ENCODE measurements around the gene PRX.

DNA sequence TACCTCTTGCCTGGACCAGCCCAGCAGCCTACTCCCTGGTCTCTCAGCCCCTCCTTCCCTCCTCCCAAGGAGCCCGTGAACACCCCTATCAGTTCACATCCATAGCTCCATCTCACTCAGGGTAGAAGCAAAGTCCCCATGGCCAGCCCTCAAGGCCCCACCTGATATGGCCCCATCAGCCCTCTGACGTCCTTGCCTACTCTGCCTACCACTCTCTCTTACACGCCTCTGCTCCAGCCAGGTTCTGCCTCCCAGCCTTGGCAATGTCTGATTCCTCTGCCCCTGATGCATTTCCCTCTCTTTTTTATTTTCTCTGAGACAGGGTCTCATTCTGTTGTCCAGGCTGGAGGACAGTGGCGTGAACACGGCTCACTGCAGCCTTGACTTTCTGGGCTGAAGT lies 38.8 kb upstream of the PRX start:
- no peak for TF ChIP-seq TAF1 (IDR thresholded peaks at IDR 0.05; ENCODE audit: low read depth)
- TF ChIP-seq, protein P1, sequence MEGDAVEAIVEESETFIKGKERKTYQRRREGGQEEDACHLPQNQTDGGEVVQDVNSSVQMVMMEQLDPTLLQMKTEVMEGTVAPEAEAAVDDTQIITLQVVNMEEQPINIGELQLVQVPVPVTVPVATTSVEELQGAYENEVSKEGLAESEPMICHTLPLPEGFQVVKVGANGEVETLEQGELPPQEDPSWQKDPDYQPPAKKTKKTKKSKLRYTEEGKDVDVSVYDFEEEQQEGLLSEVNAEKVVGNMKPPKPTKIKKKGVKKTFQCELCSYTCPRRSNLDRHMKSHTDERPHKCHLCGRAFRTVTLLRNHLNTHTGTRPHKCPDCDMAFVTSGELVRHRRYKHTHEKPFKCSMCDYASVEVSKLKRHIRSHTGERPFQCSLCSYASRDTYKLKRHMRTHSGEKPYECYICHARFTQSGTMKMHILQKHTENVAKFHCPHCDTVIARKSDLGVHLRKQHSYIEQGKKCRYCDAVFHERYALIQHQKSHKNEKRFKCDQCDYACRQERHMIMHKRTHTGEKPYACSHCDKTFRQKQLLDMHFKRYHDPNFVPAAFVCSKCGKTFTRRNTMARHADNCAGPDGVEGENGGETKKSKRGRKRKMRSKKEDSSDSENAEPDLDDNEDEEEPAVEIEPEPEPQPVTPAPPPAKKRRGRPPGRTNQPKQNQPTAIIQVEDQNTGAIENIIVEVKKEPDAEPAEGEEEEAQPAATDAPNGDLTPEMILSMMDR (IDR thresholded peaks at IDR 0.05; ENCODE audit: poor library complexity, severe bottlenecking): no peak

Data from neural cell (in vitro differentiated cells).